BLaER1 (cell line): ENCODE data around the gene PTPRJ.

Experiments used
- H3K27ac ChIP-seq: shearing (Covaris generic); formaldehyde crosslinking; 2 replicates; pipeline ENCODE4 v1.8.1; 2022
- H3K27me3 ChIP-seq: shearing (Covaris generic); formaldehyde crosslinking; 2 replicates; pipeline ENCODE4 v1.8.1; 2022
- H3K36me3 ChIP-seq: shearing (Covaris generic); formaldehyde crosslinking; 2 replicates; pipeline ENCODE4 v1.8.1; 2022
- H3K4me1 ChIP-seq: shearing (Covaris generic); formaldehyde crosslinking; 2 replicates; pipeline ENCODE4 v1.8.1; 2022
- H3K4me2 ChIP-seq: shearing (Covaris generic); formaldehyde crosslinking; 2 replicates; pipeline ENCODE4 v1.8.1; 2022
- H3K4me3 ChIP-seq: shearing (Covaris generic); formaldehyde crosslinking; 2 replicates; pipeline ENCODE4 v1.8.1; 2022
- H3K9ac ChIP-seq: shearing (Covaris generic); formaldehyde crosslinking; 2 replicates; pipeline ENCODE4 v1.8.1; 2022
- H3K9me3 ChIP-seq: shearing (Covaris generic); formaldehyde crosslinking; 2 replicates; pipeline ENCODE4 v1.8.1; 2022
- H4K20me1 ChIP-seq: shearing (Covaris generic); formaldehyde crosslinking; 2 replicates; pipeline ENCODE4 v1.8.1; 2022
- Cebpa-rat ChIP-seq: shearing (Covaris generic); IDR thresholded peaks from 2 replicates; pipeline ENCODE4 v1.8.1; 2022

The PTPRJ gene

GRCh38 chr11:47982616-47983015 is 2.3 kb downstream of the PTPRJ start:
- Histone ChIP-seq H3K27me3 (peaks cover 8% of the 10 kb centered on the region; the same call in 1 of the 2 replicates), H4K20me1 (0 out of 2 replicates have a peak, but pooled peaks cover 7% of the 10 kb centered on the region), H3K4me2 (peak overlapping the region; percentile 99), H3K36me3 (no peaks in the 10 kb centered on the region), H3K4me3 (no peak overlapping the region), H3K9me3 (no peaks in the 10 kb centered on the region), H3K27ac (no peak overlapping the region), H3K9ac (no peak overlapping the region), H3K4me1 (peaks cover 34% of the 10 kb centered on the region)
- no peak for TF ChIP-seq Cebpa-rat

DNA sequence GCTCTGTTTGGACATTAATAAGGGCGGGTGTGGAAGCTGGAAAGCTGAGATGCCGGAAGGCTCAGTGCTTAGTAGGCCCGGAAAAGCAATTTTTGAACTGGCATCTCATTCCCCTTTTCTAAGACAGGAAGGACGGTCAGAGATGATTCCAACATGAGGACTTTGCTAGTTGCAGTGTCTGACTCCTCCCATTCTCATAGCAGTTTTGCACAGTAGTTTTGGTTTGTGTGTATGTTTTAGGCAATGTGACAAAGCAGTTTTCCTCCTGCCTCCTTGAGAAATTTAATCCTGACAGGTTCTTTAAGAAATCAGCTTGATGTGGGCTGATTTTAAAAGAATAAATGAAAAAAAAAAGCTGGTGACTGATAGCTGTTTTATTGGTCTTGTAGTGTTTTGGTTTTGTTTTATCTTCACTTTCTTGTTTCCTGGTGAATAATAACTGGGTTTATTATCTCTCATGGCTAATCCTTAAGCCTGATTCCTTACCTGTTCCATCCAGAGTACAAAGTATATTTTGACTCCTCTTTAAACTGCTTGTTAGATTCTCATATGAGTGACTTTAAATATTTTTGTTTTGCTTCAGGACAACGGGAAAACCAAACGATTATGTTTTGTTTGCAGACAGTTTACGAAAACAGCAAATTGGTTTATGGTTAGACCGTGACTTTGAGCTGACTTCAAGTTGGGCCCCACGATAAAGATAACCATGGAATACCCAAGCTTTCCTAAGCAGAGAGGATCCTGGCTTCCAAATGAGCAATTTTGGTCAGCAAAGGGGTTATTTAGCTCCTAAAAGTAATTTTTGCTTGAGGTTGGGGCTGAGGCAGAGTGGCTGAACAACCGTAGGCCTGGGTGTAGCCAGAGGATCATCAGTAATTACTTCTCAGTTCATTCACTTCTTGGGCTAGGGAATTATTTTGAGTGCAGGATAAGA is 3.4 kb downstream of the PTPRJ start:
- no peaks in the 10 kb centered on the region for H3K36me3 ChIP-seq
- H3K4me1 ChIP-seq, result peaks cover 43% of the 10 kb centered on the region
- H3K9ac ChIP-seq, result no peak overlapping the region
- H3K27ac ChIP-seq, result no peak overlapping the region
- no peak overlapping the region for H3K4me3 ChIP-seq
- H3K4me2 ChIP-seq, result 0 out of 2 replicates have a peak overlapping the region, but pooled peaks have one; percentile 99
- no peak for TF ChIP-seq Cebpa-rat
- peaks cover 8% of the 10 kb centered on the region; the same call in 1 of the 2 replicates for H3K27me3 ChIP-seq
- H3K9me3 ChIP-seq, result no peaks in the 10 kb centered on the region
- 0 out of 2 replicates have a peak, but pooled peaks cover 7% of the 10 kb centered on the region for H4K20me1 ChIP-seq

DNA sequence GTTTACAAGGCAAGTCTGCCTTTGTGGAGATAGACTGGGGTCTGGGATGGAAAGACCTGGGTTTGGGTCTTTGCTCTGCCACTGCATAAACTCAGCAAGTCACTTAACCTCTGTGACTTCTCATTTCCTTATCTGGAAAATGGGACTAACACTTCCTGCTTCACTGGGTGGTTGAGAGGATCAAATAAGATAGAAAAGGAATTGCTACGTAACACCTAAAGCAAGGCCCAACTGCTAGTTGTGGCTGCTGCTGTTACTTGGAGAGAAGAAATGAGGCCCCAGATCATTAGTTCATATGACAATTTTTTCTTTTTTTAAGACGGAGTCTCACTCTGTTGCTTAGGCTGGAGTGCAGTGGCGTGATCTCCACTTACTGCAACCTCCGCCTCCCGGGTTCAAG is 5.9 kb downstream of the PTPRJ start:
- no peak overlapping the region for H3K27ac ChIP-seq
- peaks cover 8% of the 10 kb centered on the region; the same call in 1 of the 2 replicates for H3K27me3 ChIP-seq
- 0 out of 2 replicates have a peak, but pooled peaks cover 7% of the 10 kb centered on the region for H4K20me1 ChIP-seq
- TF ChIP-seq Cebpa-rat, result no peak
- H3K9me3 ChIP-seq, result no peaks in the 10 kb centered on the region
- H3K36me3 ChIP-seq, result no peaks in the 10 kb centered on the region
- H3K4me1 ChIP-seq, result peaks cover 41% of the 10 kb centered on the region
- H3K4me2 ChIP-seq, result no peak overlapping the region
- H3K9ac ChIP-seq, result no peak overlapping the region
- no peak overlapping the region for H3K4me3 ChIP-seq

DNA sequence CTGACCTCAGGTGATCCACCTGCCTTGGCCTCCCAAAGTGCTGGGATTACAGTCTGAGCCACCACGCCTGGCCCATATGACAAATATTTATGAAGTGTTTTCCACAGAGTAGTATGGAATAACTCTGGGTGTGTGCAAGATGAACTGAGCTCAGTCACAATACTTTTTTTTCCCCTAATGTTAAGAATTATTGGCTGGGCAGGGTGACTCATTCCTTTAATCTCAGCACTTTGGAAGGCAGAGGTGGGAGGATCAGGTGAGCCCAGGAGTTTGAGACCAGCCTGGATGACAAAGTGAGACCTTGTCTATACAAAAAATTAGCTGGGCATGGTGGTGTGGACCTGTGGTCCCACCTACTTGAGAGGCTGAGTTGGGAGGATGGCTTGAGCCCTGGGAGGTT is 6.4 kb downstream of the PTPRJ start:
- H3K4me1 ChIP-seq, result peaks cover 40% of the 10 kb centered on the region
- no peak for TF ChIP-seq Cebpa-rat

DNA sequence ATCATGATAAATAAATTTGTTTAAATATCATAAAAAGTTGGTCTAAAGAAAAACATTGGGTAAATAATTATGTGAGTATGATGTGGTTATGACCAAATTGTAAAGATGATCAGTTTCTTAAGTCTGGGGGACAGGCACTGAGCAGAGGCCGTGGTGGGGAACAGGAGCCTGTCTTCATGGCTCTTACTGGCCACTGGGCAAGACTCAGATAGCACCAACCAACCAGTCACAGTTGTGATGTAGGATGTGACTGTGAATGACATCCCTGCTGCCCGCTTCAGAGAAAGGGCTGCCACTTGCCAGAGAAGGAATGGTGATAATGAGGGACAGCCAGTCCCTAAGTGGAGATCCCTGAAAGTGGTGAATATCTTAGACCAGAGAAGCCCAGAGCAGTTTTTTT is 7.0 kb downstream of the PTPRJ start:
- TF ChIP-seq Cebpa-rat, result no peak
- no peaks in the 10 kb centered on the region for H3K36me3 ChIP-seq
- H3K9ac ChIP-seq, result no peak overlapping the region
- no peaks in the 10 kb centered on the region for H4K20me1 ChIP-seq
- peak overlapping the region; percentile 63 for H3K27ac ChIP-seq
- no peaks in the 10 kb centered on the region; the same call in 1 of the 2 replicates for H3K27me3 ChIP-seq
- peaks cover 35% of the 10 kb centered on the region for H3K4me1 ChIP-seq
- H3K4me3 ChIP-seq, result 0 out of 2 replicates have a peak overlapping the region, but pooled peaks have one; percentile 39
- H3K9me3 ChIP-seq, result no peaks in the 10 kb centered on the region
- H3K4me2 ChIP-seq, result peak overlapping the region; percentile 79

More for the DNA sequence above, 6.4 kb downstream of the PTPRJ start:
- Histone ChIP-seq H3K27ac (no peak overlapping the region), H3K4me3 (no peak overlapping the region), H3K27me3 (peaks cover 6% of the 10 kb centered on the region; the same call in 1 of the 2 replicates), H3K4me2 (peak overlapping the region; percentile 79; the same call in 1 of the 2 replicates), H3K9me3 (no peaks in the 10 kb centered on the region), H3K36me3 (no peaks in the 10 kb centered on the region), H4K20me1 (0 out of 2 replicates have a peak, but pooled peaks cover 5% of the 10 kb centered on the region), H3K9ac (no peak overlapping the region)

- no peak overlapping the region for H3K9ac ChIP-seq
- H3K27ac ChIP-seq, result peak overlapping the region; percentile 63
- H3K9me3 ChIP-seq, result no peaks in the 10 kb centered on the region
- no peaks in the 10 kb centered on the region for H3K36me3 ChIP-seq
- peak overlapping the region; percentile 39; the same call in 1 of the 2 replicates for H3K4me3 ChIP-seq
- H3K4me1 ChIP-seq, result peaks cover 30% of the 10 kb centered on the region
- no peak for TF ChIP-seq Cebpa-rat
- no peaks in the 10 kb centered on the region for H3K27me3 ChIP-seq
- peak overlapping the region; percentile 79 for H3K4me2 ChIP-seq
- no peaks in the 10 kb centered on the region for H4K20me1 ChIP-seq
These were observed 7.4 kb downstream of the PTPRJ start for GRCh38 chr11:47987781-47988180.

- Histone ChIP-seq H3K27me3 (no peaks in the 10 kb centered on the region), H3K4me3 (no peak overlapping the region), H3K4me2 (no peak overlapping the region), H4K20me1 (no peaks in the 10 kb centered on the region), H3K27ac (no peak overlapping the region), H3K36me3 (no peaks in the 10 kb centered on the region), H3K4me1 (peaks cover 22% of the 10 kb centered on the region), H3K9me3 (no peaks in the 10 kb centered on the region), H3K9ac (no peak overlapping the region)
- no peak for TF ChIP-seq Cebpa-rat
These were observed 9.4 kb downstream of the PTPRJ start for GRCh38 chr11:47989779-47990178.

- Histone ChIP-seq H3K27me3 (no peaks in the 10 kb centered on the region), H4K20me1 (no peaks in the 10 kb centered on the region), H3K4me3 (no peak overlapping the region), H3K9ac (no peak overlapping the region), H3K4me2 (no peak overlapping the region), H3K9me3 (no peaks in the 10 kb centered on the region), H3K36me3 (no peaks in the 10 kb centered on the region), H3K27ac (no peak overlapping the region), H3K4me1 (peaks cover 22% of the 10 kb centered on the region)
- TF ChIP-seq Cebpa-rat, result no peak
These were observed 11.0 kb downstream of the PTPRJ start for GRCh38 chr11:47991266-47991830.

DNA sequence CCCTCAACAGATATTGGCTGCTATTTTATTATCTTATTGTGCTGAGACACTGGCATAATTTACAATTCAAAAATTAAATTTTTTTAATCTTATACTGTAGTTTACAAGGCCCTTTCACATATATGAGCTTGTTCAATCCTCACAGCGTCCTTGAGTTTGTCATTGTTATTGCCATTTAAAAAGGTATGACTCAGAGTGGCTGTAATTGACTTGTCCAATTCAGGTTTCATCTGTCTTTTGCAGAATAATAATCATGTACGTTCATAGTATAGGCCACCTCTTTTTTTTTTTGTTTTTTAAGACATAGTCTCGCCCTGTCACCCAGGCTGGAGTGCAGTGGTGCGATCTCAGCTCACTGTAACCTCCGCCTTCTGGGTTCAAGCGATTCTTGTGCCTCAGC is 11.5 kb downstream of the PTPRJ start:
- no peak for TF ChIP-seq Cebpa-rat
- Histone ChIP-seq H3K27ac (no peak overlapping the region), H4K20me1 (no peaks in the 10 kb centered on the region), H3K4me3 (no peak overlapping the region), H3K4me1 (peaks cover 19% of the 10 kb centered on the region), H3K9me3 (no peaks in the 10 kb centered on the region), H3K4me2 (no peak overlapping the region), H3K9ac (no peak overlapping the region), H3K27me3 (no peaks in the 10 kb centered on the region), H3K36me3 (no peaks in the 10 kb centered on the region)
